Esophagus mucosa (tissue), 1 donor: Measurements from ENCODE around the gene BCO1. TPM values are rescaled to one million over a fixed set of nuclear protein-coding genes. Genes with fewer than 3 reads are reported as not detected.
A peak's percentile ranks its signal among the peaks of the same experiment; 100 is the strongest.

Source experiments
- ATAC-seq: fragments of 200-7000 bp; cut with Tn5 transposase; one replicate; pipeline ENCODE4 v1.9.1; 2020
- total RNA-seq: library from RNA; stranded (reverse); gene quantifications from one replicate; pipeline ENCODE4 v1.2.4, GENCODE V29; 2023
- donor health status: DM: yes; HTN: yes; CAD: no.

The BCO1 gene
- total RNA-seq, 1 donor from 2014 or later, result 0.32 TPM

DNA sequence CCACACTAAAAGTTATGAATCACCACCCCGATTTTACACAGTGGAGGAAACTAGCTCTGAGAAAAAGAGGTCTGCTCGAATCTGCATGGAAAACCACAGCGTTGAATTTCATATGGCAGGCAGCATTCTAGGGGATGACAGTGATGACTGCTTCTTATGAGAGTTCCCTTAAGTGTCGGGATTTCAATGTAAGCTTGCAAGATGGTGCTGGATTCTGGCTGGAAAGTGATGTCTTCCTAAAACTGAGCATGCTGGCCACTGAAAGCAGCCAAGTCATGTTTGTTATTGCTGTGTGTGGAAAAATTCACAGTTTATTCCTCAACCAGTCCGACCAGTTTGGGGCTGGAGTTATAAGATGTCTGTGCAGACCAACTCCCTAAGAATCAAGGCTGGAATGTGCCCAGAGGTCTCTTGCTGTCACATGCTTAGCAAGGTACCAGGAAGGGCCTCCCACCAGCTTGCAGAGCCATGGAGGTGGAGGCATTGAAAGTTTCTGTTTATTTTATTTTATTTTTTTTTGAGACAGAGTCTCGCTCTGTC, 39.1 kb downstream of the BCO1 start:
- ATAC-seq, result peak; percentile 81

DNA sequence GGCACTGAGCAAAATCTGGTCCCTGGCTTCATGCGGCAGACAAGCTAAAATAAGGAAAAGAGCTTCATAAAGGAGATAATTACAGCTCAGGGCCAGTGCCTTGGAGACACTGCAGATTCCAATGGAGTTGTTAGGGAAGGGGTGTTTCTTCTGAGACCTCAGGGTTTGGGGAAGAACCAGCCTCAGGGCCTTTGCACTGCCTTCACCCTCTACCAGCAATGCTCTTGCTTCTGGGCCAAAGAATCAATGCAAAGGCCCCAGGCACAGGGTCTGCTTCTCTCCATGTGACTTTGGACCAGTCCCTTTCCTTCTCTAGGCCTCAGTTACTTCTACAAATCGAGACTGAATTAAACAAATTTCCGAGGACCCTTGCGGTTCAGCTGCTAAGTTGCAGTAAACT, 40.0 kb downstream of the BCO1 start:
- no peak for ATAC-seq

DNA sequence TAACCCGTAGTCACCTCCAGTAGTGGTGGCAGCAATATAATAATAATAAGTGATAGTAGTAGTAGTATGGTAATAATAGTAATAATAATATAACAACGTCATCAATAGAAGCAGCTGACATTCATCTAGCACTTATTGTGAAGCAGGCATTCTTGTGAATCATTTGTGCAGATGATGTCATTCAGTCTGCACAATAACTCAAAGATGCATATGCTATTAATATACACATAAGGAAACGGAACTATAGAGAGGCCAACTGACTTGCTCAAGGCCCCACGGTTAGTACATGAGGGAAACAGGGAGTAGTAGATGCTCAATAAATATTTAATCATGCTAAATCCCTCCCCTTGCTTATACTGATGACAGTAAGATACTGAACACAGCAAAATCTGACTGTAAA, 40.9 kb downstream of the BCO1 start:
- peak; percentile 60 for ATAC-seq

DNA sequence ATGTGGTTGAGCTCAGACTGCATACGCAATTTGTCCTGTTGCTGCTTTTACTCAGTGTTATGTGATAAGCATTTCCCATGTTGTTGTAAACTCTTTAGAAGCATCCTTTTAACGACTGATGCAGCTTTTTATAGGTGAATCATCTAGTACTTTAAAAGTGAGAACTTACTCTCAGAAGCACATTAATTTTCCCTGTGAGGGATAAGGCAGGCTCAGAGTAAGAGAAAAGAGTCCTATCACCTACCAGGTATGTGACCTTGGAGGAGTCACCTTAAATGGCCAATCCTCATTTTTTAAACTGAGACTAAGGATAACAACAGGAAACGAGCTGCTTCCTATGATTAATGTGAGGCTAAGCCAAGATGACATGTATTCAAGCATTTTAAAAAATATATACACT, 41.9 kb downstream of the BCO1 start:
- ATAC-seq, result peak; percentile 5

DNA sequence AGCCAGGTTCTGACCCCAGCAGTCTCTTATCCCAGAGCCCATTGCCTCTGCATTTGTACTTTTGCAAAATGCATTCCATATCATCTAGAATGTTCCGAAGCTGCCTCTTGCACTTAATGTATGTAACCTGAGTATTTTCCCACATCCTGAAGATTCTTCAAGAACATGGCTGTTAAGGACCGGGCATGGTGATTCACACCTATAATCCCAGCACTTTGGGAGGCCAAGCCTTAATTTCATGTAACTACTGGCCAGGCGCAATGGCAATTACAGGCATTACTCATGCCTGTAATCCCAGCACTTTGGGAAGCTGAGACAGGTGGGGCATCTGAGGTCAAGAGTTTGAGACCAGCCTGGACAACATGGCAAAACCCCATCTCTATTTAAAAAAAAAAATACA, 44.6 kb downstream of the BCO1 start:
- ATAC-seq, result peak; percentile 67

DNA sequence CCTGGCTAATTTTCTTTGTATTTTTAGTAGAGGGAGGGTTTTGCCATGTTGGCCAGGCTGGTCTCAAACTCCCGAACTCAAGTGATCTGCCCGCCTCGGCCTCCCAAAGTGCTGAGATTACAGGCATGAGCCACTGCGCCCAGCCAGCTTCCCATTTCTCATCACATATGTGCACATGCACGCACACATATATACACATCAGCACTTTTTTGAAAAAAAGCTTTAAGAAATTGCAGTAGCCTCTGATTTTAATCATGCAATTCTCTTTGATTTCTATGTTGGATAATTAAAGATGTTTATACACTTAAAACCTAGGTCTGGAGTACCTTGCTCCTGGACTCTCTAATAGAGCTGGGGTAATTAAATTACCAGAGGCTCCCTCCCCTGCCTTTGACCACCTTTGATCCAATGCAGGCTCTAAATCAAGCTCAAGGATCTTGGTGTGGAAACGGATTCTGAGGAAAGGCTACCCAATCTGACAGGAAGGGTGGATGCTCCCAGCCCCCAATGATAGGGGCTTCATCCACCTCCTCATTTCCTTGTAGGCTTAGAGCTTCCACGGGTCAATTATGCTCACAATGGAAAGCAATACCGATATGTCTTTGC, 46.6 kb downstream of the BCO1 start:
- no peak for ATAC-seq

DNA sequence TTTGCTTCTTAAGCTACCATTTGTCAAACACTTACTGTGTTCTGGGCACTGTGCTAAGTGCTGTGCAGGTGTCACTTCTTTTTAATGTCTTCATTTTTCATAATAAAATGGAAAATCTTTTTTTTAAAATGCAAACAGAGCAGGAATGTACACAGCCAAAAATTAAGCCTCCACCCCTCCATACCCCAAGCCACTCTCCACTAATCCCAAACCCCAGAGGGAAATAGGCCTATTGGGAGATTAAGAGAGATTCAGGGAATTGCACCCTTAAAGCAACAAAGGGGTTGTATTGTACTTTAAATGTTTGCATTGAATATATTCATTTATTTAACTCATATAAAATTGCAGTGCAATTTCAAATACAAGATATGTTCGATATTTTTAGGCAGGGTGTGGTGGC, 47.7 kb downstream of the BCO1 start:
- ATAC-seq, result no peak

DNA sequence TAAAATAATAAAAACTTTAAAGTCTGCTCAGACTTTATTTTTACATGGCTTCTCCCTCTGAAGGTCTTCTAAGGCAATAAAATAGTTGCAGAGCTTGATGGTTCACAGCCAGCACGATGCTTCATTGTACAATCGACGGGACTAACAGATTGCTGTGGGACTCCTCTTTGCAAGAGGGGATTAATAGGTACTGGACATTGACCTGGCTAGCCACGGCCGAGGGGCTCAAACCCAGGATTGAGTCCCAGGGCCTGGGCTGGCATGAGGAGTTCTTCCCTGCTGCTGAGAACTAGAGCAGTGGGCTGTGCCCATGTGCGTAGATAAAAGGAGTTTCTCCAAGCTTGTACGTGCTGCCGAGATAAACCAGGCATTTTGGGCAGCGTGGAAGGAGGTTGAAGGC, 52.6 kb downstream of the BCO1 start:
- ATAC-seq, result no peak

DNA sequence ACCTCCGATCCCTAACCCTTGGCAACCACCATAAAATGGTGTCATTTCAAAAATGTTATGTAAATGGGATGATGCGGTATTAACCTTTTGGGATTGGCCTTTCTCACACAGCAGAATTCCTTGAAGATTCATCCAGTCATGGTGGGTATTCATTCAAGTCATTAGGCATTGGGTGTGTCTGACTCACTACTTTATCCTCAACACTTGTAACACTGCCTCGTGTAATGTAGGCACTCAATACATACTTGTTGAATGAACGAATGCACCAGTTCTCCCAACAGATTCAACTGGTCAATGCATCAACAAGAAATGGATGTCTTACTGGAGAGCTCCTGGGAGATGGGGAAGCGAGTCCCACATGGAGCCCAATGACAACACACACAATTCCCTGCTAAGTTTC, 54.4 kb downstream of the BCO1 start:
- ATAC-seq, result no peak

DNA sequence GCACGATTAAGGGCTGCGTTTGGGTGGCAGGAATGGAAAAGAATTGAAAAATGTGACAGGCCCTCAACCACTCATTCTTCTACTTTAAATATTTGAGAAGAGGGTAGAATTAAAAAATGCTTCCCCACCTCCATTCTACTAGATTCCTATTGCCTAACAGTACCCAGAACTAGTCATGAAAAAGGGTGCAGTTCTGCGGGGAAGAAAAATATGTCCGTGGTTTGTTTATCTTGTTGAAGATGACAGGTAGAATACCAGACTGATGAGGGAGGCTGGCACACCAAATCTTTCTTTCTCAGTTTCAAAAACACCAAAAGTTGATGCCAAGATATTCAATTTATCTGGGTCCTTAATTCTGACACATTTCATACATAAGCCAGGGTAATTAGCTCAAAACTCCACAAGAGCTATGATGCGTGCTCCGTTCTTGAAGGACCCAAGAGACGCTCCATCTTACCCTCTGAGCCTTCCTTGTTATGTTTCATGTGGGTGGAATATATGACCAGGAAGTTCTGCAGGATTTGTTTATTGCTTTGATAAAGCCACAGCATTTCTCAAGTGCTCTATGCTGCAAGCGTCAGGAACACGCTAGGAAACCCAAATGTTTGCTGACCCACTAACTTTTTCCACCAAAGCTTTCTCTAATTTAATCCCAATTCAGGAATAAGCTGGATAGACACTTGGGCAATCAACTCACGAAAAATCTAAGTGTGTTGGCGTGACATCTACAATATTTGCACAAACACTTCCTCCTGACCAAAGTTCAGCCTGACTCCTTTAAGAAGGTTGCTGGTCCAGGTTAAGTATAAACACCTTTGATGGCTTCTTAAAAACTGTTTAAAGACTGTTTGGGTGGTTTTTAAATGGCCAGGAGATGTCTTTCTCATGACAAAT, 55.7 kb downstream of the BCO1 start:
- ATAC-seq, result peak; percentile 15

DNA sequence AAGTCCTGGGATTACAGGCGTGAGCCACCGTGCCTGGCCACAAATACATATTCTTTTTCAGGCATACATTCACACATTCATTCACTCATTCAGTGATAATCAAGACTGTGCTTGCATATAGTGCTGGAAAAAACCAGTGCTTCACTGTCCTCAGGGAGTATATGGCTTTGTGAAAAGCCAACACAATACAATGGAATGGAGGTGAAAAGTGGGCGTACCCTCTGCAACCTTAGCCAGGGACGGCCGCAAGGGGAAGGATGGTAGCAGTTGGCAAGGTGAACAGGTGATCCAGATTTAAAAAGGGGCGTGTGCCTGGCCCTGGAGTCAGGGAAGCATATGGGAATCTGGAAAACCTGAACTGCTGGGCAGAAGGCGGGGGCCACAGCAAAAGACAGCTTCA, 58.1 kb downstream of the BCO1 start:
- ATAC-seq, result peak; percentile 73

DNA sequence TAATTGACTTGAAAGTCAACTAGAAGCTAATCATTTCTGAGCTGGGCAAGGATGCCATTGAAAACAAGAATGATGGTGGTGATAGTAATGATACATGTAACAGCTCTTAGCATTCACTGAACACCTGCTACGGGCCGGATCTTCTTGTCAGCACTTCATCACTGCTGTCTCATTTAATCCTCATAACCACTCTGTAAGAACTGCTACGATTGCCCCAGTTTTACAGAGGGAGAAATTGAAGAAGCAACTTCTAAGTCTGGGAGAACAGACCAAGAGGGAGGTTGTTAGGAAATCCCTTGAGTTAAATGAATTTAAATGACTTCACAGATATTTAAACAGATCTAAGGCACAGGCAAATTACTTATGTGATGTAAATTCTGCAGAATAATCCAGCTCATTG, 69.3 kb downstream of the BCO1 start:
- no peak for ATAC-seq

DNA sequence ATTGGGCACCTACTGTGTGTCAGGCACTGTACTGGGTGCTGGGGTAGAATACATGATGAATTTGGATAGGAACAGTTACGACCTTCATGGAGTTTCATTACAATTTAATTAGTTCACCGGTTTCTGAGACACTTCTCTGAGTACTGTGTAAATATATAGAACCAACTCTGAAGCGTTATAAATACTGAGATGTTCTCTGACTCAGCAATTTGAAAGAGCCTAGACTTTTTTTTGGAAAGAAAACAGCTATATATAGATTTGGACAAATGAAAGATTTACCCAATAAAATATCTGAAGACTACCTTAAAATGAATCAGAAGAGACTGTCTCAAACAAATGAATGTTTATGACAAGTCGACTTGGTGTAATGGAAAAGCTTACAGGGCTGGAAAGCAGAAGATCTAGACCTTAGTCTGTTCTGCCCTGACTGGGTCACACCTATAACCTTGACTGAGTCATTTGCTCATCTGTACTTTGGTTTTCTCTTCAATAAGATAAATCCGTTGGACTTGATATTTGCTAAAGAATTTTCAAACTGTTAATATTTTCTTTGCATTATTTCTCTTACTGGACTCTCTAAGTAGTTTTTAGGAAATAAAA, 71.7 kb downstream of the BCO1 start:
- no peak for ATAC-seq

DNA sequence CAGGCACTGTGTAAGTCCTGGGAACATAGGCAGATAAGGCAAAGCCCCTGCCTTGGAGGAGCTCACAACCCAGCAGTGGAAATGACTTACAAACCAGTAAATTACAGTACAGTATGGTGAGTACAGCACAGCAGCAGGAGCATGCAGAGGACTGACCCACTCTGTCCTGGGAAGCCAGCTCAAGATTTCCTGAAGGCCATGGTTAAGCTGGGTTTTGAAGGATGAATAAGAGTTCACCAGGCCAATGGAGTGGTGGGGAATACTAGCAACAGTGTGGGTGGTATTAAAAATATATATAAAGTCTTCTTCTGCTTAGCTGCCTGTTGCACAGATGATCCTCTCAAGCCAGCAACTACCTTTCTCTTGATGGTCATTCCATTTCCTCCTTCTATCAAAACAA, 73.3 kb downstream of the BCO1 start:
- ATAC-seq, result no peak

DNA sequence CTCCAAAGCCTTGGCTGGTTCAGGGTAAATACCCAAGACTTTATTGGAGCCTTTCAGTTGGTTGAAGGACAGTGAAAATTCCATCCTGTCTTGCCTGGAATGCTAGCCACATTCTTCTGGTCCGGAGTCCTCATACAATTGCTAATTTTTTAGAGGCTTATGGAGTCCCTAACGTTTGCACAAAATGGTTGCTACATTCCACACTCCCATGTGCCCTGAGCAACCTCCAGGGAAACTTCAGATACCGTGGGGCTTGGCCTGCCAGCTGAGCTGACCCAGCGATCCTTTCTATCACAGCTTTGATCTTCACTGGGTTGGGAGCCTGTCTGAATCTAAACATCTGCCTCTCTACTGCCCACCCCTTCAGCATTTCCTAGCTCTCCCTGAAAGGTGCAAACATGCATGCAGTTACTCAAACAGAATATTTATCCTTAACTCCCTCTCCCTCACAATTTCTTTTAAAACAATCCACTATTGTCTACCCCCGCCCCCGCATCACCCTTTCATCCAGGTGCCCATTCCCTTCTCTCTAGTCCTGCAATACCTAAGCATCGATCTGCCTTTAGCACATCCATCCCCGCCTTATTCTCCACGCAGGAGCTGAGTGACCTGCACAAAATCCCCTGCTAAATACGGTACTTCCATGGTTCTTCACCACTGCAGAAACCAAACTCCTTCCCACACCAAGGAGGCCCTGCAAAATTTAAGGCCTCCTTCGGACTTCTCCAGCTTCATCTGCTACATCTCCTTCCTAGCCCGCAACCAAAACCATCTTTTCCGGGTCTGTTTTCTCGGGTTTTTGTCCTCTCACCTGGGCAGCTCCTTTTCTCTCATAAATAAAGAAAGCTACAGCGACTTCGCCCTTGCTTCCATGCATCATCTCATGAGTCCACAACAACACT, 75.5 kb downstream of the BCO1 start:
- ATAC-seq, result no peak

DNA sequence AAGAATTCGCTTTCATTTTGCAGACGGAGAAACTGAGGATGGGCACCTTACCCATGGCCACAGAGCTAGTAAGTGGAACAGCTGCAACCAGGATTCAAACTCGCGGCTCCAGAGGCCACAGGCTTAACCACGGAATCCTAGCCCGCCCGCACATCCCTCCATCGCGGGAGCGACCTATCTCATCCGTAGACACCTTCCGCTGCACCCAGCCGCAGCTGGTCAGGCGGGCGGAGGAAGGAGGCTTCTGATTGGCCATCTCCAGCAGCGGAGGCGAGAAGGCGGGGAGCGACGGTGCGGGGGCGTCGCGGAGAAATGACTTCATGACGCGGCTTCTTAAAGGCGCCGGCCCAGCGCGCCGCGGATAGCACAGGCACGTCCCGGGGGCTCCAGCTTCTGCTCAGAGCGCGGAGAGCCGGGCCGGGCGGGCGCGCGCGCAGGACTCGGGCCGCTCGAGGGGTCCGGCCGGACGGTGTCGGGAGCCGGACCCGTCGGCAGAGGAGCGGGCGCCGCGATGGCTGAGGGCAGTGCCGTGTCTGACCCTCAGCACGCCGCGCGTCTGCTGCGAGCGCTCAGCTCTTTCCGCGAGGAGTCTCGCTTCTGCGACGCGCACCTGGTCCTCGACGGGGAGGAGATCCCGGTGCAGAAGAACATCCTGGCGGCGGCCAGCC, 76.2 kb downstream of the BCO1 start, which contains the start of gene GAN:
Gene GAN, plus strand, starts transcription at position 360 of the 668 bp plus-strand sequence. Its CDS starts 152 bp downstream, at position 512.
- ATAC-seq, result peak; percentile 98

DNA sequence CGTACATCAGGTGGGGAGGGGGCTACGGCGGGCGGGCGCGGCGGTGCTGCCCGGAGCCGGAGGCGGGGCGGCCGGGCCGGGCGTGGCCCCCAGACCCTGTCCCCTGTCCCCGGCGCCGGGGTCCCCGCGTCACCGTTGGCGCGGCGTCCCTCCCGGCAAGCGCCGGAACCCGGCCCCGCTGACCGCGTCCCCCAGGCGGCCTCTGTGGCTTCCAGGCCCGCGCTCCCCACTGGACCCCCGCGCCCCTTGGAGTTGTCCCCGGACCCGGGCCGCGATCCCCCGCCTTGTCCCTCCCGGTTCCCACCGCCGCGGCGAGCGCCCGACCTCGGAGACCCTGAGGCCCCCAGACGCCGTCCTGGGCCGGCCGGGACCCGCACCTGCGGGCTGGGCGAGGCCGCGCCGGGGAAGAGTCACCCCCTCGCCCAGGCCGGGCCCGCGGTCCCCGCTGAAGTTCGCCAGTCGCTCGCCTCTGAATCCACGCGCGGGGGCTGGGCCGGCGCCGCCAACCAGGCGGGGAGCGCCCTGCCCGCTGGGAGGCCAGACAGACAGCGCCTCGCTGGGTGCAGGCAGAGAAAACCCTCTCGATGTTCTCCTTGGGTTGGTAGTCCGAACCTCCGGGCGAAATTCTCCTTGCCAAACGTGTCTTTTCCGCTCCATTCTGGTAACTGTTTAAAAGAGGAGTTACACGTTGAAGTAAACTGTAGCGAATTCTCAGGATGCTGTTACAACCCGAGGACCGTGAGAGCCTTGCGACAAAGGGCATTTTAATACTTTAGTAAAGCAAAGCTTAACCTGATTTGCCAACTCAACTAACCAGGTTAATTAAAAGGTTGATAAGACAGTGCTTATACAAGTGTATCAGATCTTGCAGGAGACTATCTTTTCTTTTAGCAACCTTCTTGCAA, 77.0 kb downstream of the BCO1 start:
- peak; percentile 67 for ATAC-seq

DNA sequence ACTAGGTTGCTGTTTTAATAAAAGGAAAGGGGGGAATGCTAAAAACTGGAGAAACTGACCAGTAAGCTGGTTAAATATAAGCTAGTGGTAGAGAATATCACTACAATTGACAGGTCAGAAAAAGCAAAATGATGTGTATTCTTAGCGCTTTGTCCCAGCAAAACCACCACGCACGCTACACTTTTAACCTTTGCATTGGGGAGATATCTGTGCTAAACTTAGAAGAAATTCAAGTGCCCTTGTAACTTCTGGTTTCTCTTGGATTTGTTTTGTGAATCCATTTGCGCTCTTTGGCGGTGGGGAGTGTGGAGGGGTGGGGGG, 77.6 kb downstream of the BCO1 start:
- no peak for ATAC-seq

DNA sequence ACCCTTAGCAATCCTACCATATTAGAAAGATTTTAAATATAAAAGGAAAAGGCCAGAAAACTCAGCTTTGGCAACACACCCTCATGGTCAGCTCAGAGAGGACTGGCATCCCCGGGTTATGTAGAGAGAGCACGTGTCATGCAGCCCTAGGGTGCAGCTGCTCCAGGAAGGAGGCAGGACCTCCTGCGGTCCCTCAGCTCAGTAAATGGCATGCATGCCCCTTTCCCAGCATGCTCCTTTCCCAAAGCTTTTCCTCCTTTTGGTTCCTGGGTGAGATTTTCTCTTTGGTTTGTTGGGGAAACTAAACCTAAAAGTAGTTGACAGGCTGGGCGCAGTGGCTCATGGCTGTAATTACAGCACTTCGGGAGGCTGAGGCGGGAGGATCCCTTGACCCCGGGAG, 80.2 kb downstream of the BCO1 start:
- no peak for ATAC-seq

DNA sequence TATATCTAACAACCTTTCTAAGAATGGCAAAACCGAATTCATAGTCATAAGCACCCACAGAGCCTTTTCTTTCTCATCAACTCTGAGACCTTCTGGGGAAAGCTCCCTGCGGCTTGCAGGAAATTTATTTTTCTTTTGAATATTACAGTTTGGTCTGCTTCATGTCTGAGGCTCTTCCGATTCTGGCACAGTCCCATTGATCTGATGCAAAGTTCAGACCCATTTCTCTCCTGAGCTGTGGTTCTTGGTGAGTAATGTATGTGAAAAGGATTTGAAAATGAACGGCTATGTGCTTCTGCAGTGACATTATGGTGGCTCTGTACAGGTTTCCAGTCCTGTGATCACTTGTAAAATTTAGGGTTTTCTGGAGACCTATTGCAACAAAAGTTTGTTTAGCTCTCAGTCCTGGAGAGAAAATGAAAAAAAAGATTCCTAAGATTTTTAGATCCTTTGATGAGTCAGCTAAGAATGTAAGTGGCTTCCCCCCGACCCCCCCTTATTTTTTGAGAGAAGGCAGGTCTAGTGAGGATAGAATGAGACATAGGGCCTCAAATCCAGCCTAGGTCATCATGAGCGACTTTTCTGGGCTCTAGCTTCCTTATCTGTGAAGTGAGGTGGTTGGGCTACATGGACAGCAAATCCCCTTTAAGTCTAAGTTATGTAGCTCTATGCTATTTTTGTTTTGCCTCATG, 80.9 kb downstream of the BCO1 start:
- ATAC-seq, result no peak
